ENCODE results near the gene PBOV1.
"Not testable (repeated sequence)": the region's sequence is repeated elsewhere in the genome, so short reads cannot be mapped to it uniquely, and the experiment has no call there.

PBOV1 gene

DNA sequence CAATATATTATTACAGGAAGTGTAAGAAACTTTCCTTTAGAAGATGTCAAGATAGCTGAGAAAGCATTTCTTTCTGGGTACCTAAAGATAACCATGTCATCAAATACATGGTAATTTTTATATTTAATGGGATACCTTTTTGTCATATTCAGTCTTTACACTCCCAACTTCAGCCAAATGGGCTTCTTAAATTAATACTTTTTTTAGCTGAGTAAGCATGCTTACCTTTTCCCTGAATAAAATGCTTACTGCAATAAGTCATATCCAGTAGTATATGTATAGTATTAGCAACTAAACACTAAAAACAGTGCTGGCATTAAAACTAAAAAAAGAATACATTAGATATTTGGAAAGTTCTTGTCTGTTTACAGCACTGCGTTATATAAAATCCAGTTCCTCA lies 17.4 kb upstream of the PBOV1 start:
- DNase-seq, result no peak

DNA sequence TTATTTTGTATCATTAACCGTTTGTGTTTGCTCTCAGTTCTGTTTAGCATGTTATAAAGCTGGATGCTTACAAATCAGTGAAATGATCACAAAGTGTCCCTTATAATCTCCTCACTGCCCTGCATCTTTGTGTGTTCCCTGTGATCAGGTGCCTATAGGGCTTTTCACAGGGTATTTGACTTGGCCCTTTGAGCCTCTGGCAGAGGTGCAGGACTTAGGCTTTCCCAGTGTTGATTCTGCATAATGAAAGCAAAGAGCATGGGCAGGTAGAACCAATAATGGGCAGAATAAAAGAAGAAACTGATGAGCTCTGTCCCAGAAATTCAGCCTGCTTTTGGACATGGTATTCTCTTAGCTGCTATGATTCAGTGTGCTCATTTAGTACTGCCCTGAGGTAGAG lies 16.9 kb upstream of the PBOV1 start:
- no peak for DNase-seq

DNA sequence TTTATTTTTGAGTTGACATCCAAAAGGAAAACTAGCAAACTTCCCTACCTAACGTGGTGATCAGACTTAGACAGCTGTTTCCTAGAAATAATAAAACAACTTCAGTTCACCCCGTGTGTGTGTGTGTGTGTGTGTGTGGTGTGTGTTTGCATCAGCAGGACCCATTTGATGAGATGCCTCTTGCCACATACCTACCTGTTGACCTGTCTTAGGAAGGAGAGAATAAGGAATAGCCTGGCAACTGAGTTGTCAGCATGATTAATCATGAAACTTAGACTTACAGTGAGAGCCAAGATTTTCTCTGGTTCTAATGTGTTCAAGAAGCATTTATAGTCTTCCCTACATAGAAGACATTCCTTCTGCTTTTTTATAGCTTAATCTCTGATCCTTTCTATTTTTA lies 16.1 kb upstream of the PBOV1 start:
- DNase-seq, result no peak

DNA sequence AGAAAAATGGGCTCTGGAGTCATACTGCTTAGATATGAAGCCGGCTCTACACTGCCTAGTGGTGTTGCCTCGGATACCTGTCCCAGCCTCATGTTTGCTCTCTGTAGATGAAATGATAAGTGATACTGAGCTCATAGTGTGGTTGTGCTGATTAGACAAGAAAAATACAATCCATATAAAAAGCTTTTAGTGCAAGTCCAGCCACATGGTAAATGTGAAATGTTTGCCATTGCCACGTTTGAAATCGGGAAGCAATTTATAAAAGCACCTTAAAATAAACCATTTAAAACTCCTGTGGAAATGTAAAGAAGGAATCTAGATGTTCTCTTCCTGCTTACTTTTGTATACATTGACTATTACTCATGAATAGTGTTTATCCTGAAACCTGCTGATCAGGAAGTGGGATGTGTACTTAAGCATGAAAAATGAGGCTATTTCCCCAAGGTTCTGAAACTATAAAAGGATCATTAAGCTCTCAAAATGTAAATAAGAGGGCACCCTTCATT lies 13.1 kb upstream of the PBOV1 start:
- DNase-seq, result peak; percentile 68

DNA sequence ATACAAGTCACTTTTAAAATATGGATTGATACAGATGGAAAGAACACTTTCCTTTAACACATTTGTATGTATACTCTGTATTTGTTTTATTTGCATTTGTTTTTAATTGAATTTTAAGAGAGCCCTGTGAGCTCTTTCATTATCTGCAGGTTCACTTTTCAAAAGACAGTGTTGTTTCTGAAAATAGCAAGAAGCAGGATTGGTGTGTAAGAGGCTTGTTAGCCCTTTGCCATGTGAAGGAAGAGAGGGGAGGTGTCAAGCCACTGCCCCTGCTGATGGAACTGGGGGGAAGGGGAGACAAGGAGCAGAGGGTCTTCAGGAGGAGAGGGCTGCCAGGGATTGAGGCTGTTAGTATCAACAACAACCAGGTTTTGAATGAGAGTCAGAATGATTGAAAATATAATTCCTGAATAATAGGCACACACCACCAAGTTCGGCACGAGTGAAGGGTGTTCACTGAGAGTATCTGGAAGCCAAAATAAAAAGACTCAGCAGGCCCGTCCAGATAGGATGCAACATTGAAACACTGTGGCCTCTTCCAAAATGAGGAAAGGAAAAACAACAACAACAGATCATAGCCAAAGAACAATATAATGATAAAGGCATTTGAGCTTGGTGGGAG lies 12.6 kb upstream of the PBOV1 start:
- no peak for DNase-seq

DNA sequence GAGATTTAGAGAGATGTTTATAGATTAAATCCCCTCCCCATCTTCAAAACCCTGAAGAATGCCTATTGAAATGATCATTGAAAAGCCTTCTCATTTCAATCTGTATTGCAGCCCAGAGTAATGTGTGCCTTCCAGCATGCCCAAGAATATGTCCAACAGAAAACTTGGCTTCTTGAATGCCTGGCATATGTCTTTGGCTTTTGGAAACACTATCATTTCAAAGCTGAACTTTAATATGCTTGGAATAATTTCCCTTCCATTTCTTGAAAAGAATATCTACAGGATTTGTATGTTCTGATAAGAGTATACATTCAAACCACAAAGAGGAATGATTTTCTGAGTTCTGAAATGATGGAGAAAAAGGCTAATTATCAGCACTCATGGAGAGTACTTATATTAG lies 11.9 kb upstream of the PBOV1 start:
- no peak for DNase-seq

DNA sequence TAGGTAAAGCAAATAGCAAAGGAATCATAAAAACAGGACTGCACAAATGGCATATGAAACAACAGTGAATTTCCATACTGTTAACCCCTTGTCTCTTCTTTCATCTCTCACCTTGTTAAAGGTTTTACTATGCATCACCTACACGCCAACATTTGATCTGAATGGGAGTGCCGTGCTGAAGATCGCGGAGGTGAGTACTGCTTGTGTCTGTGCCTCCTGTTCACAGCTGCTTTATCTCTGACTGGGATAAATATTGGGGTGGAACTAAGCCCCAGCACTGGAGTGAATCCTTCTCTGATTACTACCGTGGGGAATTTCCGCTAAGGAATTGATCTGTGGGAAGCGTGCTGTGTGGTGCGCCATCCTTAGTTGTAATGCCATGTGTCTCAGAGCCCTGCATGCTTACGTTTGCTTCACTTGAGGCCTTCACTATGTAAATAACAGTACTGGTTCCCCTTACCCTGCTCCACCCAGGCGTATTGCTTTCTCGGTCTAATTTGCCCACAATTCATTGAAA lies 11.4 kb upstream of the PBOV1 start:
- DNase-seq, result no peak

DNA sequence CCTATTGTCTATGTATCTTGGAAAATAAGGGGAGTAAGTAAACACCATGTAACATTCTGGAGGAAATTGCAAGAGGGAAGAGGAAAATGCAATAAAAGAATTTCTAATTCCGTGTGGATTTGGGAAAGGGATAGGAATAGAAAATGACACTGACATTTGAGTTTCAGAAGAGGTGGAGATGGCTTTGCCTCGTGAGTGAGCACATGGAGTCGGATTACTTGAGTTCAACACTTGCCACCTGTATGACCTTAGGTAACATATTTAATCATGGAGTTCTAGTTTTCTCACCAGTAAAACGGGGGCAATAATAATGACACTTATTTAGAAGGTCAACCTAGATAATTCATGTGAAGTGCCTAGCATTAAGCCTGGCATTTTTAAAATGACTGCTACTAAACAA lies 10.8 kb upstream of the PBOV1 start:
- no peak for DNase-seq

DNA sequence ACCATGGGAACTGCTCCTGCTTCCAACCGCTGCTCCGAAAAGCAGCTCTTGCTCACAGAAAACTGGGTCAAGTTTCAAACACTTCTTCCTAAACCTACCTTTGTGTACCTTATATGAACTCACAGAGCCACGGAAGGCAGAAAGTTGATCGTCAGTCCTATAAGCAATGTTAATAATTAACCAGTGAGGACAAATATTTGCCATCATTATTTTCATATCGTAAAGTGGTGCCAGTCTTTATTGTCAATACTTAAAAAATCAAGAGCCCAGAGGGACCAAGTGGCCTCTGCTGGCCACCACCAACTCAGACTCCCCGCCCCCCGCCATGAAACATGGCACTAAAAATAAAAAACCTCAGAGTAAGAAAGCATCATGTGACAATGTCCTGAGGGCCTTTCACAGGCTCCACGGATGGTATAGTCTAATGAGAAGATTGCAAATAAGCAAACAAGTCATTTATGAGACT lies 9.1 kb upstream of the PBOV1 start:
- DNase-seq, result no peak

DNA sequence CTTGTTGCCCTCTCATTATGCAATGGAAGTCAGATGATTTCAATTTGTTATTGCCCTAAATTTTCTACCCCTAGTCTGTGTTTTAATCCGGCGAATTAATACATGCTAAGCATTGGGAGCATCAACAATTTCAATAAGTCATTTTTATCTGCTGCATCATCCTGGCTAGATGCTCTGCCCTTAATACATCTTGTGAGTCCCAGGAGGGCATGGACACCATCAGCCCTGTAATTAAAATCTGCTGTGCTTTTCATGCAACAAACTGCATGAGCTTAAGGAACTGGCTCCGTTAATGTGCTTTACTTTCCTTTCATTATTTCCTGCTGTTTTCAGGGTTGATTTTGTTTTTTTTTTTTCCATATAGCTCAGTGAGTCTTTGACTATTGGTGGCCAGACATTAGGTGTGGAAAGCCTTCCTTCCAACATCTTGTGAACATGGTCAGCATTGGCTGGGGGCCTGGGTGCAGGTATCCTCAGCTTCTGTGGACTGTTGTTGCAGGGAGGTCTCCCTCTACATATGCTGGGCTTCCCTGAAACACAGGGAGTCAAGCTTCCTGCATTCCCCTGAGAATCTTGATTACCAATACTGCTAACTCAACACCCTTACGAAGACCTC lies 8.5 kb upstream of the PBOV1 start:
- DNase-seq, result no peak

DNA sequence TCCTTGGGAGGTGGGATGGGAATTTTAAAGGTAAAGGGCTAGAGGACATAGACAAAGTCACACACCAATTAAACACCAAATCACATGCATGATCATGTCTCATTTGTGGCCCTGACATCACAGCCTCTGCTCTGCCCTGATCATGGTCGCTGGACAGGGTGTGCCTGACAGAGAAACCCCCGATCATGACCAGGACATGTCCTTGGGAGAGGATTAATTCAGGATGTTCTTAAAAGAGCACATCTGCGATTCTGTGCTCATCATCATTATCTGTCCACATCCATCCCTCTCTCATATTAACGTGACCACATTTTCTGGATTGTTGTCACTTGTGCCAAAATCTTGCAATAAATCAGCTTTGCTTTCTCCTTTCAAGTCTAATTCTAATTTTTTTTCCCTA lies 7.7 kb upstream of the PBOV1 start:
- DNase-seq, result no peak

DNA sequence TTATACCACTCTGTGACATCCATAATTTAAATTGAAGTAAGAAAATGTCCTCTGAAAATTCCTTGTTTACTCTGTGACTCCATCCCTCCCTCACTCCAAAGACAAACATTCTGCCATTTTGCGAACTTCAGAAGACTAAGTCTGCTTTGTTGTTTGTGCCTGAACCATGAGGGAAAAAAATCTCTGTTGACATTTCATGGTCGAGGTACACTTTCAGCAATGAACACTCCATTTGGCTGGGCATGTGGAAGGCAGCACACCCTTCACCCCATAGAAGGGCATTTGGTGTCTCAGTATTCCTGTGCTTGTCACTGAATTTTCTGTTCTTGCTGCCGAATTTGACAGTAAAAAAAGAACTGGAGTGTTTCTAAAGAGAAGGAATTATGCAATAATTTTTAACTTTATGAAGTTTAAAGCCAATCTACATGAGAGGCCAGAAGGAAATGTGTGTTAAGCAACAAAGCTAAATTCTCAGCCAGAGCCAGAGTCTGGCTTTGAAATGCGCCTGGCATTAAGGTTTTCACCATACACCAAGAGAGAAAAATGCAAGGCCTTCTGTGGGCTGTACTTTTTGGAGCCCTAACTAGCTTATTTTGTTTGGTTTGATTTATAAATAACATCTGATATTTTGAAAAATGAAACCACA lies 4.7 kb upstream of the PBOV1 start:
- DNase-seq, result no peak

DNA sequence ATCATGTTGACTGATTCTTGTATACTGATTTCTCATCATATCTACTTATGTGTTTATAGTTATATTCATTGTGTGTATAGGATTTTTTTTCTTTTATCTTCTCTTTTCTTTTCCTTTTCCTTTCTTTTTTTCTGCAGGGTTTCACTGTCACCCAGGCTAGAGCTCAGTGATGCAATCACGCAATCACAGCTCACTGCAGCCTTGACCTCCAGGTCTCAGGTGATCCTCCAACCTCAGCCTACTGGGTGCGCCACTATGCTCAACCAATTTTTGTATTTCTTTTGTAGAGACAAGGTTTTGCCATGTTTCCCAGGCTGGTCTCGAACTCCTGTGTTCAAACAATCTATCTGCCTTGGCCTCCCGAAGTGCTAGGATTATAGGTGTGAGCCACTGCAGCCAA lies 1.6 kb upstream of the PBOV1 start:
- no peak for DNase-seq

DNA sequence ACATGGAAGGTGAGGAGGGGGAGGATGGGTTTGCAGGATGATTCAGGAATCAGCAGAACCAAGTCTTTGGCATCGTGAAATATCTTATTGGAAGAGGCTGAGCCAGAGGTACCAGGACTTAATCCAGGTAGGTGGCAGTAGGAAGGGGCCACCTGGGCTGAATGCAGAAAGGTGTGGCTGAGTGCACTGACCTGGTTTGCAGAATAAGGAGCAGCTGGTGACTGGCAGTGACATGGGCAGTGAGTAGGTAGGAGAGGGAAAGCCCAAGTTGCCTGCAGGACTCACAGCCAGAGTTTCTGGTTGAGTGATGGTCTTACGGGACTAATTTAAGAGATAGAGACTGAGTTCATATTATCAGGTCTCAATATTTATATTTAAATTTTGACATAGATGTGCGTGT lies 1.1 kb upstream of the PBOV1 start:
- DNase-seq, result no peak

DNA sequence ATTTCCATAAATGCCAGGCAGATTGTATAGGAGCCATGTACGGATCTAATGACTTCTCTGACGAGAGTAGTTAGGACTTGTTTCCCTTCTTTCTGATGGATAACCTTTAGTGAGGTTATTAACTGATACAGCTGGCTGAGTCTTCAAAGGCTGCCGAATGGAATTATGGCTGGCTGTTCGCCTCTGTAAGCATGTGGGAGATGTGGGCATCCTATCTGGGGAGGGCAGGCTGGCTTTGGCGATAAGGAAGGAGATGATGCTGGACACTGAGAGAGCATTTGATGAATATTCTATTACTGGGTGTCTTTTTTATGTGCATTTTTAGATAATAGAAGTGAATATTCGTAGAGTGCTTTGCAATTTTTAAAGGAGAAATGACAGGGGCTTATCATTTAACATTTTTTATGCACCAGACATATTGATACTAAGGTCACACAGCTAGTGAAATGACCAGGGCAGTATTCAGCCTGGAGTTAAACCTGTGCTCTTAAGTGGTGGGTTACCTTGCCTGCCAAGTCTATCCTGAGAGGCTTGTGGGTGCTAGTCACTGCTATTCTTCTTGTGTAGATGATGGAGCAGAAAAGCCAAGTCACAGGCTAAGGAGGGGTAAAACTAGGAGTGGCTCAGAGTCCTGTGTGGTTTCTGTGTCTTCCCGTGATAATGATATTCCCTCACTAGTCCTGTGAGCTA lies 3.1 kb downstream of the PBOV1 start:
- no peak for DNase-seq

DNA sequence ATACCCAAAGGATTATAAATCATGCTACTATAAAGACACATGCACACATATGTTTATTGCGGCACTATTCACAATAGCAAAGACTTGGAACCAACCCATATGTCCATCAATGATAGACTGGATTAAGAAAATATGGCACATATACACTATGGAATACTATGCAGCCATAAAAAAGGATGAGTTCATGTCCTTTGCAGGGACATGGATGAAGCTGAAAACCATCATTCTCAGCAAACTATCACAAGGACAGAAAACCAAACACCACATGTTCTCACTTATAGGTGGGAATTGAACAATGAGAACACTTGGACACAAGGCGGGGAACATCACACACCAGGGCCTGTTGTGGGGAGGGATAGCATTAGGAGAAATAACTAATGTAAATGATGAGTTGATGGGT lies 5.8 kb downstream of the PBOV1 start:
- DNase-seq, result not testable (repeated sequence)

DNA sequence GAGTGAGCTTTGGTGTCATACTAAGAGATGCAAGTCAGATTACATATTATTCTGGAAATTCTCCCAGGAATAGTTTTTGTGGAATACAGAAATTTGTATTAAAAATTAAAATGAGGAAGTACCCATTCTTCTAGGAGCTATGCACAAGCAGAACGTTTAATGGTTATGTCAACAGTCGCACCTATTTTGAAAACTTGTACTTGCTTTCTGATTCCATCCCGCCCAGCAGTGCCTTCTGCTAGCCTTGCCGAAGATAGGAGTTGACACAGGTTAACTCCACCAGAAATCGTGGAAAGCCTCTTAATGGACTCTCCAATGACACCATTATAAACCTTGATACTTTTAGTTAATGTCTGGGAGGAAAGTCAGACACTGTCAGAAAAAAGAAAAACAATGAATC lies 6.7 kb downstream of the PBOV1 start:
- no peak for DNase-seq

DNA sequence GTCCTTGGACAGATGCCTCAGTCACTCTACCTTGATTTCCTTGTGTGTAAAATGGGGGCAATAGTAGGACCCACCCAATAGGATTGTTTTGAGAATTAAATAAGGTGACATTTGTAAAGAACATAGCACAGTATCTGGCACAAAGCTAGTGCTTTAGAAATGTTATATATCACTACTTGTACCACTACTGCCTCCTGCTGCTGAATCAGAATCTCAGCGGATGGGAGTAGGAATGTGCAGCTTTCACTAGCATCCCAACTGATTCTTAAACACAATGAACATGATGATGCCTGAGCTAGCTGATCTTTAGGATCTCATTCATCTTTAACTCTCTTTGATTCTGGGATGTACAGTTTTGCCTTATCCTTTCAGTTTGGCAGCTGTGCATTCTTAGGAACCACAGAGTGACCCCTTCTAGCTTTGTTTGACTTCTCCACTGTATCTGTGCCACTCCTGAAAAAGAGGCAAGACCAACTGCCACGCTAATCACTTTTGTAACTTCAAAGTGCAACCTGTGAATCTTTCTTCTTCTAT lies 7.2 kb downstream of the PBOV1 start:
- DNase-seq, result no peak

DNA sequence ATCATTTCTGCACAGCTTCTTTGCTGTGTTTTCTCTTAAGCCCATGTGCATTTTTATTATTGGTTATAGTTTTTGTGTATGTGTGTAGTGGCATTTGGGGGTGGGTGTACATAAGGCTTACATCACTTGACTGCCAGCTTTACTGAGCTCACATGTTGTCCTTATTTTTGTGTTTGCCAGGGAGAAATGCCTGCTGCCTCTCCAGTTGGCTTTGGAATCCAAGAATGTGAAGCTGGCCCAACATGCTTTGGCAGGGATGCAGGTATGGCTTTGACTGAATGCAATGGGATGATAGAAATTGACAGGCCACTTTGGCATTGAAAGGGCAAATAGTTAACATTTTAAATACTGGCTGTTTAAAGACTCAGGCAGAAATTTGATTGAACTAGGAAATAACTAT lies 11.4 kb downstream of the PBOV1 start:
- DNase-seq, result no peak

DNA sequence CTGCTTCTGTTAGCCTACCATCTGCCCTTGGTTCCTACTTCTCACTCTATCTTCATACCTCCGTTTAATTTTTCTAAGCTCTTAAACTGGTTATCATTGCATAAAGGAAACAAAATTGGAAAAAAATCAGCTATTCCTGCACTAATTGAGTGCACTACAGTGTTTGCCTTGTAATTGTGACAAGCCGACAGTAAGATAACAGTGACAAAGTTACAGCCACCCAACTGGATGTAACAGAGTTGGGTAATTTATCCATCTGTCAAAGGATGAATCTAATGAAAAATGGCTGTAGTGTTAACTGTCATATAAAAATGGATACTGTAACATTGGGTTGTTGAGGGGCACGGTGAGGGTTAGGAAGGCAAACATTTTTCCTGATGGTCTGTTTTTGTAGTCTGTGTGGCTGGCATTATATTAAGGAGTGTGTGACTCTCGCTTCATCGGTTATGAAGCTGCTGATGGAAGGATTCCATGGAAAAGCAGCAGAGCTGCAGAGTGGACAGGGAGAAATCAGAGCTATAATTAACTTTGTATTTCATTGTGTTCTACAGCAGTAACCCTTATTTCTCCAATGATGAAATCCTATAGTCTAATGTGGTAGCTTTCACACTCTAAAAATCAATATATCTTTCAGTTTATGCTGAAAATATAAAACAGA lies 12.7 kb downstream of the PBOV1 start:
- DNase-seq, result no peak

DNA sequence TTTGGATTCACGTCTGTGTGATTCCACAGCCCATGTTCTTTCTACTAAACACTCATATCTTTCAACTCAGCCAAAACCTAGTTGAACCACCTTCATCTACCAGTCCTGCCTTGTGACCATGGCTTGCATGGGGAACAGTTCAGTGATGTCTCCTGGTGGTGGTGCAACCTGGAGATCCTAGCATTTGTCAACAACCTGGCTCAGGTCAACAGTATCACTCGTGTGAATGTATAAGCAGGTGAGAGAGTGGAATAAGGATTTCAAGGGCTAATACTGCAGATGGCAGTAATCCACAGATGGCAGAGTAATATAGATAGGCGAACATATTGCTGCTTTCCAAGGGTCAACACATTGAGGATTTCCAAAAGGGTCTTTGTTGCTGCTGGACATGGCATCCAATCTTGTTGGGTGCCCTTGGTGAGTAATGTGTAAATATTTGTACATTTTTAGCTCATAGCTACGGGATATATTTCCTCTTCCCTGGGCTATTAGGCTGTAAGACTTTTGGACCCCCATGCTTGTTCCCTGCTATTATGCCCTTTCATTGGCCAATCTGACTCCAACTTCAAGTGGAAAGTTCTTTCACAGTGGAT lies 13.4 kb downstream of the PBOV1 start:
- no peak for DNase-seq

DNA sequence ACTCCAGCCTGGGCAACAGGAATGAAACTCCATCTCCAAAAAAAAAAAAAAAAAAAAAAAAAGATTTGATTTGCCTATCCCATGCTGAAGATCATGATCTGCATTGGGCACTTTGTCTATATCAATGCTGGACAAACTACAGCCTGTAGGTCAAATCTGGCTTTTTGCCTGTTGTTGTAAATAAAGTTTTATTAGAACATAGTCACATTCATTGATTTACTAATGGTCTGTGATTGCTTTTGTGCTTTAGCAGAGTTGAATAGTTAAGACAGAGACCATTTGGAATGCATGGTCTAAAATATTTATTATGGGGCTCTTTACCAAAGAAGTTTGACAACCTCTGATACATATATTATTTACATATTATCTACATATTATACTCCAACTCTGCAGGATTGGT lies 14.0 kb downstream of the PBOV1 start:
- no peak for DNase-seq

Measured in NCI-H1105 (cell line).